ENCODE results near the gene NUDT12. TPM values are rescaled to one million over a fixed set of nuclear protein-coding genes. Genes with fewer than 3 reads are reported as not detected.

The NUDT12 gene
- total RNA-seq, 1 experiment from 2014 or later: 9.2 TPM

GRCh38 chr5:103512500-103512899, 50.1 kb downstream of the NUDT12 start:
- TF ChIP-seq POLR2AphosphoS5 (IDR thresholded peaks at IDR 0.05; ENCODE audit: low read depth, low read length): no peak
- TF ChIP-seq REST (IDR thresholded peaks at IDR 0.05; ENCODE audit: insufficient read depth in 1 of 2, low read depth in 2 of 2, low read length in 1 of 2): no peak
- TF ChIP-seq TCF7L2 (IDR thresholded peaks at IDR 0.05; ENCODE audit: low read depth, low read length): no peak
- no peak for TF ChIP-seq CTCF (IDR thresholded peaks at IDR 0.05)
- TF ChIP-seq SIN3A (IDR thresholded peaks at IDR 0.05; ENCODE audit: borderline replicate concordance, insufficient read depth, low read depth, low read length): no peak
- no TSS peak for BruUV-seq (replicated peaks)
- CTCF ChIA-PET: no interaction called here
- Histone ChIP-seq H3K27me3 (ENCODE audit: control insufficient read depth, insufficient read depth, low read length) (no peaks in the 10 kb centered on the region), H3K4me3 (ENCODE audit: low read depth in 2 of 2, low read length in 2 of 2) (no peak overlapping the region), H3K27ac (ENCODE audit: low read length) (no peak overlapping the region), H3K36me3 (ENCODE audit: control insufficient read depth, insufficient read depth, low read length) (no peaks in the 10 kb centered on the region), H3K9me3 (ENCODE audit: control insufficient read depth, insufficient read depth, low read depth, low read length) (no peaks in the 10 kb centered on the region), H3K4me1 (ENCODE audit: control insufficient read depth, insufficient read depth, low read length) (no peaks in the 10 kb centered on the region)
- in situ Hi-C loops (cut with HindIII; ENCODE audit: low pct_unique_long_range_greater_than_20kb, low sequenced_read_pairs) (no loop called here), intact Hi-C loops (cut with micrococcal nuclease; ENCODE audit: unreplicated experiment) (no loop called here)
- POLR2A ChIA-PET: no interaction called here
- ATAC-seq (no peak), DNase-seq (ENCODE audit: low read depth, low spot score) (no peak)

- no TSS peak for BruUV-seq (replicated peaks)
- Histone ChIP-seq H3K27me3 (ENCODE audit: control insufficient read depth, insufficient read depth, low read length) (no peaks in the 10 kb centered on the region), H3K9me3 (ENCODE audit: control insufficient read depth, insufficient read depth, low read depth, low read length) (no peaks in the 10 kb centered on the region), H3K4me1 (ENCODE audit: control insufficient read depth, insufficient read depth, low read length) (no peaks in the 10 kb centered on the region), H3K27ac (ENCODE audit: low read length) (no peak overlapping the region), H3K4me3 (ENCODE audit: low read depth in 2 of 2, low read length in 2 of 2) (no peak overlapping the region), H3K36me3 (ENCODE audit: control insufficient read depth, insufficient read depth, low read length) (no peaks in the 10 kb centered on the region)
- intact Hi-C loops (cut with micrococcal nuclease; ENCODE audit: unreplicated experiment): no loop called here
- in situ Hi-C loops (cut with HindIII; ENCODE audit: low pct_unique_long_range_greater_than_20kb, low sequenced_read_pairs): no loop called here
- ATAC-seq: no peak
- no peak for DNase-seq (ENCODE audit: low read depth, low spot score)
- POLR2A ChIA-PET: no interaction called here
- CTCF ChIA-PET: no interaction called here
- no peak for TF ChIP-seq POLR2AphosphoS5 (IDR thresholded peaks at IDR 0.05; ENCODE audit: low read depth, low read length)
- TF ChIP-seq REST (IDR thresholded peaks at IDR 0.05; ENCODE audit: insufficient read depth in 1 of 2, low read depth in 2 of 2, low read length in 1 of 2): no peak
- TF ChIP-seq CTCF (IDR thresholded peaks at IDR 0.05): no peak
- no peak for TF ChIP-seq TCF7L2 (IDR thresholded peaks at IDR 0.05; ENCODE audit: low read depth, low read length)
- TF ChIP-seq SIN3A (IDR thresholded peaks at IDR 0.05; ENCODE audit: borderline replicate concordance, insufficient read depth, low read depth, low read length): no peak
Measured at GRCh38 chr5:103511554-103511885, 51.1 kb downstream of the NUDT12 start.
